NCI-H510A treated with DMSO at 0.1 percent for 48 hours (cell line): ENCODE data around the gene NCK2.
A peak's percentile ranks its signal among the peaks of the same experiment; 100 is the strongest.
"Not testable (repeated sequence)": the region's sequence is repeated elsewhere in the genome, so short reads cannot be mapped to it uniquely, and the experiment has no call there.

ENCODE experiments used
- DNase-seq: peaks from one replicate; lab custom pipeline; 2025; lab: John Stamatoyannopoulos, UW

The NCK2 gene

GRCh38 chr2:105893011-105893995 is 148.6 kb downstream of the NCK2 start:
- DNase-seq, result no peak

GRCh38 chr2:105894327-105894944 is 149.7 kb downstream of the NCK2 start:
- no peak for DNase-seq

- no peak for DNase-seq
Observed at GRCh38 chr2:105895990-105896764, 151.5 kb downstream of the NCK2 start.

DNA sequence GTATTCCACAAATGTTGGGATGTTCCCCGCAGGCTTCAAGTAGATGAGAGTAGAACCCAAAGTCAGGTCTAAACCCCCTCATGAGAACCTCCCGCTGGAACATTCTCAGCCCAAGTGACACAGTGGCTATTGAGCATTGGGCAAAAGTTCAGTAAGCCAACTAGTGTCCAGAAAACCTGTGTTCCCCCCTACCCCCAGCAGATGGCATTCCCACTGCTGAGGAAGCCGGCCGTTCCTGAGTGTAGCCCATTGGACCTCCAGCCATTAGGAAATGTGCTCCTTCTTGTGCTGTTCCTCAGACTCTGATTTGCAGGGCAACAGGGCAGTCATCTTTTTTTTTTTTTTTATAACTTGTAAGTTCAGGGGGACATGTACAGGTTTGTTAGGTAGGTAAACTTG is 152.1 kb downstream of the NCK2 start:
- DNase-seq, result no peak

DNA sequence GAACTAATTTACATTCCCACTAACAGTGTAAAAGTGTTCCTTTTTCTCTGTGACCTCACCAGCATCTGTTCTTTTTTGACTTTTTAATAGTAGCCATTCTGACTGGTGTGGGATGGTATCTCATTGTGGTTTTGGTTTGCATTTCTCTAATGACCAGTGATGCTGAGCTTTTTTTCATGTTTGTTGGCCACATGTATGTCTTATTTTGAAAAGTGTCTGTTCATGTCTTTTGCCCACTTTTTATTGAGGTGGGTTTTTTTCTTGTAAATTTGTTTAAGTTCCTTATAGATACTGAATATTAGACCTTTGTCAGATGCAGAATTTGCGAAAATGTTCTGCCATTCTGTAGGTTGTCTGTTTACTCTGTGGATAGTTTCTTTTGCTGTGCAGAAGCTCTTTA is 153.0 kb downstream of the NCK2 start:
- DNase-seq, result not testable (repeated sequence)

DNA sequence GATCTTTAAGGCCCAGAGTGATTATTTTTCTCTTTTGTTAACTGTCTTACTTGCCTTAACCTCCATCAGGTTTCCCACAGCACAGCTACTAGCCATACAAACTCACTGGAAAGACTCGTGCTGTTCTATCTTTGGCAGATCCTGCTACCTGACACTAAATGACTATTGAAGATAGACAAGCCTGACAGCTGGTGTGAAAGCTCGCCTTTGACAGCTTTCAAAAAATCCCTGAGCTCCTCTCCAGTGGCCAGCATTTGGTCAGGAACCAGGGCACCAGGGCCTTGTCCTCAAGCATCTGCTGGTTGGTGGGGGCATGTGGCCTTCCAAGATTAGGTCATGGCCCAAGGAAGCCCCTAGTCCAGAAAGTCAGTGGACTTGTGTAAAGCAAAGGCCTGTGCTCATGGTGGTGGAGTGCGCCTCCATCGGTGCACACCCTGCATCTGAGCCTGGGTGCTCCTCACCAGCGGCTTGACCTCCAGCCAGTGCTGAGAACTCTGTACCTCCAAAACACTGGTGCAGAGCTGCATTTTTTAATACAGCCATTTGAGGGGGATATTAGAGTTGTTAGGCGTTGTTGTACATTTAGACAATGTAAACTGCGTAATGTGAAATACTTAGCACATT is 158.5 kb downstream of the NCK2 start:
- no peak for DNase-seq

GRCh38 chr2:105904938-105905337 is 160.2 kb downstream of the NCK2 start:
- DNase-seq, result no peak

DNA sequence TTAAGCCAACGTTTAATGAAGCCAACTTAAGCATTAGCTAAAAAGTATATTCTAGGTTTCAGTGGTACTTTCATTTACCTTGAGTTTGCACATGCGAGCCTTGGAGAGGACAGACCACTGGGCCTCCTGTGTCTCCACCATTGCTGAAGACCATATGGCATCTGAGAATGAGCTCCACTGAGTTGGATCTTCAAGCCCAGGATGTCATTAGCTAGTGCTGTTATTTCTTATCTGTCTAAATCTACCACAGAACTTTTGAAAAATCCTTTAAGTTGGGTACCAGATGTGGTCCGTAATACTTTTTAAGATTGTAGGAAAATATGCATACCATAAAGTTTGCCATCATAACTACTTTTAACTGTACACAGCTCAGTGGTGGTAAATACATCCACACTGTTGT is 161.8 kb downstream of the NCK2 start:
- DNase-seq, result no peak

GRCh38 chr2:105907184-105907583 is 162.5 kb downstream of the NCK2 start:
- DNase-seq, result no peak

DNA sequence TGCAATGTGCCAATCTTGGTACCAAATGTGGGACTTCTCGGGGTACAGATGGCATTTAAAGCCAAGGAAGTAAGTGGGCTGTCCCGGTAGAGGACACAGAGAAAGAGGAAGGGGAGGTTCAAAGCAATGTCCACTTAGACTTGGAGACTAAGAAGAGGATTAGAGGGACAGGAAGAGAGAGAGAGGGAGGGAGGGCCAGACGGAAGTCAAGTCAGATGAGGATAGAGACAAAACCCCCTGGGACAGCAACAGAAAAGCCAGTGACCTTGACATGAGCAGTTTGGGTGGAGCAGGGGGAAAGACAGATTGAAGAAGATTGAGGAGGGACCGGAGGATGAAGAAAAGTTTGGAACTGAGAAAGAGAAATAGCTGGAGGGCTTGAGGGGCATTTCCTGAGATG is 164.5 kb downstream of the NCK2 start:
- no peak for DNase-seq

DNA sequence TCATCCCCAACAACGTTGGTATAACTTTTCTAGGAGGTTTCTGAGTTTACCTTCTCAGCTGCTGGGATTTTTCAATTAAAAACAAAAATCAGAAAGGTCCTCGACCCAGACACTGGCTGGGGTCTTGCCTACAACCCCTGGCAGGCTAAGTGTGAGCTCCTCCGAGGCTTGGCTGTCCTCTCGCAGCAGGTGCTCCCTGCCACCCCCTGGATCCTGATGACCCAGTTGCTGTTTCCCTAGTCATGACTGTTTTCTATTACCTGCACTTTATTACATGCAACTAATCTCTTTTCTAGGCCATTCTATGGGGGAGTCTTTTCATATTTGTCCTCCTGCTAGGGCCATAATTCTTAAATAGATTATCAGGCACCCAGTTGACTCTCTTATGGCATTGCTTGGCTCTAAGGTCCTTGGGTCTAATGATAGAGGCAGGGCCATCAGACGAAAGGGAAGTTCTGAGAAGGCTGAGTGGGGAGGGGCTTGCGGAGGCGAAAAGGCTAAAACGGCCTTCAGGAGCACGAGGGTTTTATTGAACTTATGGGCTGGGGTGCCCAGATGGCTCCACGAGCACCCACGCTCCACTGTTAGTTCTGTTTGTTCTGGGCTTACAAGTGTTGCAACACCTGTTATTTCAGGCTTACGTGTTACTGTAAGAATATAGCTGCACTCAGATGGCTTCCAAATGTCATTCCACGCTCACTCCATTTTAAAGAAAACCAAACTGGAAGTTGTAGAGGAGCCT is 166.0 kb downstream of the NCK2 start:
- DNase-seq, result peak; percentile 61

GRCh38 chr2:105911425-105911824 is 166.7 kb downstream of the NCK2 start:
- no peak for DNase-seq

- no peak for DNase-seq
Observed at GRCh38 chr2:105912081-105912480, 167.4 kb downstream of the NCK2 start.

DNA sequence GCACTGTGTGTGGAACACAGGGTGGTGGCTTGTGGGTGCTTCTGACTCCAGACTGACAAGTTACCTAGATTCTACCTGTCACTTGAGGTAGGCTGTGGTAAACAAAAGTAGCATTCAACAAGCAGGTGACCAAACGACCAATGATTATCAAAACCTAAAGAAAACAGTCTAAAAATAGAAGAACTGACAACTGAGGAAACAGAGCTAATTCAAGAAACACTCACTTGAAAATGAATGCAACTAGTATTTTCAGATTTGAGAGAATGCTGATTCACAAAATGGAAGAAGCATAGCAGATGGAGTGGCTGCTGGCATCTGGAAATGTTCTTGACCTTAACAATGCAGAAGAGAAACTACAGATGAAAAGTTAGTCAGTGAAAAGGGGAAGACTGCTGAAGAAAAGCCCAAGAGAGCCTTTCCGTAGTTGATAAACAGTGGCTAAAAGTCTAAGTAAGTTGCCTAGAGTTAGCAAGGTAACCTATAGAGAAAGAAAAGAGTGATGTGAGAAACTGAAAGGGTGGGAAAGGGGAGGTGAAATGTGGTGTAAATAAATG is 170.4 kb downstream of the NCK2 start:
- DNase-seq, result no peak

DNA sequence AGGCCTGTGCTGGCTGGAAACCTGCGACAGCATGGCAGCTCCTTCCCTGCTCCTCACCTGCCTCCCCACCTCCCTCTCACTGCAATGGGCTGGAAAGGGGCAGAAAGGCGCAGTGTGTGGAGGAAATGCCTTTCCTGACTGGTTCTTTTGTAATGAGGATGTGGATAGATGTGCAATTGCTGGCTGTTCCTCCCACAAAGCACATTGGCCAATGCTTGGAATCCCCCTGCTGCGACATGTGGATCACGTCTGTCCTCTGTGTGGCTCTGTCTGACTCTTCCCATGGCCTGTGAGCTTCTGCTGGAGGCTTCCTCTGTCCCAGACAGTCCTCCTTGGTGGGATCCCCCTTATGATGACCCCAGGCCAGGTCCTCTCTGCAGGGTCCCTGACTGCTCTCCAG is 172.5 kb downstream of the NCK2 start:
- no peak for DNase-seq

- DNase-seq, result no peak
Observed at GRCh38 chr2:105917688-105918087, 173.0 kb downstream of the NCK2 start.

GRCh38 chr2:105919191-105919811 is 174.6 kb downstream of the NCK2 start:
- DNase-seq, result no peak

DNA sequence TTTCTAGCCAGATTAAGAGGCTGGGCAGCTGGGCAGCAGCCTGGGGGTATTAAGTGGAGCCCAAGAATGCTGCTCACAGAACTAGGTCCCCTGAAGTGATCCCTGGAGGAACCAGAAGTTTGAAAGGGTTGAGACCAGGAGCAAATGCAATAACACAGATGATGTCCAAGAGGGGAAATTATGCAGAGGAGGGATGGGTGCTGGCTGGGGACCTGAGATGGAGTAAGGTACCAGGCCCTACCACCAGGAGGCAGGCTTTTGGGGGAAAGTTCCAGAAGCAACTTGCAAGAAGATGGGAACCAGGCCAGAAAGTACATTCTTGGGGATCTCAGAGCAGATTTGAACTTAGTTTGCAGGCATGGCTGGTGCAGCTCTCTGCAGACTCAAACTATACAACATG is 175.1 kb downstream of the NCK2 start:
- DNase-seq, result no peak

DNA sequence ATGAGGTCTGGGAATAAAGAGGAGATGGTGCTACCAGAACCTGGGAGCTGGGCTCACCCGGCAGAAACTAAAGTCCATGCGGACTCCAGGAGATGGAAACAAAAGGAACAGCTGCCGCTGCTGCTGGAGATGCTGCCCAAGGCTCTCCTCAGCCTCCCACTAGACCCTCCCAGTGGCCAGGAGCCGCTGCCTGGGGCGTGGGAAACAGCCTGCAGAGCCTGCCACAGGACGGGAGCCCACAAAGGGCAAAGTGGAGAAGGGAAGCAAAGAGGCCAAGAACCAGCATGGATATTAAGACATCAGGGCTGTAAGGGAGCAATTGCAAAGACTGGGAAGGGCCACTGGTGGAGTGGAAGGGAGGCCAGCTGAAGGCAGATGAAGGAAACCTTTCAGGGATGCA is 179.6 kb downstream of the NCK2 start:
- no peak for DNase-seq

GRCh38 chr2:105924932-105925331 is 180.2 kb downstream of the NCK2 start:
- DNase-seq, result no peak

DNA sequence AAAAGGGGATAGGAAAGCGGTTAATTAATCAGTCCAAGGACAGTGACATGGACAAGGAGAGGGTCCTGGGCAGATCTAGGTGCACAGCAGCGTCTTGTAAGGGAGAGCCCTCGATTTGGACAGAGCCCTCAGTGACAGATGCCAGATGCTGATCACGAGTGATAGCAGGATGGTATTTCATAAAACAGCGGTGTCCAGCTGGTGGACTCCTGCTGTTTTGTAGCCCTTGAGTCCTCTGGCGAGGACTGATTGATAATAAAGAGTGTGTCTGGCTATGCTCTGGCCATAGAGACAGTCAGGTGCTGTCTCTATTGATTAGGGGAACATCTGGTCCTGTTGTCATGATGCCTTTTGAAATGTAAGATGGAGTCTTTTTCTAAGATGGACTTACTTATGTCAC is 180.7 kb downstream of the NCK2 start:
- no peak for DNase-seq
